ENCODE measurements around the gene ABLIM2.
"Not testable (repeated sequence)": the region's sequence is repeated elsewhere in the genome, so short reads cannot be mapped to it uniquely, and the experiment has no call there.

ABLIM2 gene

GRCh38 chr4:7924163-7924562, 234.4 kb downstream of the ABLIM2 start:
- Histone ChIP-seq H3K79me2 (ENCODE audit: low read length) (no peaks in the 10 kb centered on the region), H3F3A (ENCODE audit: insufficient read depth, low read length) (no peaks in the 10 kb centered on the region), H3K36me3 (replicated peaks; ENCODE audit: insufficient read depth, low read length) (no peaks in the 10 kb centered on the region), H3K9ac (ENCODE audit: low read length) (no peak overlapping the region), H2AFZ (ENCODE audit: low read length) (no peak overlapping the region), H3K4me1 (ENCODE audit: low read length) (no peaks in the 10 kb centered on the region), H3K27ac (ENCODE audit: low read length) (no peak overlapping the region), H3K4me2 (ENCODE audit: low read depth, low read length) (no peak overlapping the region), H4K20me1 (ENCODE audit: insufficient read depth, low read length) (no peaks in the 10 kb centered on the region), H3K4me3 (ENCODE audit: low read length) (no peak overlapping the region), H3K27me3 (replicated peaks; ENCODE audit: insufficient read depth, low read length) (peaks cover 93% of the 10 kb centered on the region), H3K9me2 (replicated peaks; ENCODE audit: insufficient read depth, low read length) (no peaks in the 10 kb centered on the region), H3K9me3 (replicated peaks; ENCODE audit: insufficient read depth, low read length) (no peaks in the 10 kb centered on the region)
- DNase-seq: no peak
- no peak for TF ChIP-seq EZH2phosphoT487 (IDR thresholded peaks at IDR 0.05; ENCODE audit: low read length)
- TF ChIP-seq CTCF (IDR thresholded peaks at IDR 0.05; ENCODE audit: low read length): no peak
- TF ChIP-seq EZH2 (optimal IDR thresholded peaks at IDR 0.05; ENCODE audit: low read depth, low read length): no peak

DNA sequence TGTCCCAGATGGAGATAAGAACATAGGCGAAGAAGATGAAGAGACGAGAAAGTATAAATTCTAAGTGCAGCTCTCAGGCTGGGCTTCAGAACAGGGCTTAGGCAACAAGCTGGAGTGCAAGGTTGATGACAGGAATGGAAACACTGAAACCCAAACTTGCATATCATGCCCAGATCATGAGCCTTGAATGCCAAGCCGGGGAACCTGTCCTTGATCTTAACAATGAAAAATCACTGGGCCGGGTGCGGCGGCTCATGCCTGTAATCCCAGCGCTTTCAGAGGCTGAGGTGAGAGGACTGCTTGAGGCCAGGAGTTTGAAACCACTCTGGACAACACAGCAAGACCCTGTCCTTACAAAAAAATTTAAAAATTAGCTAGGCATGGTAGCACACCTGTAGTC, 236.1 kb downstream of the ABLIM2 start:
- Histone ChIP-seq H3K4me2 (ENCODE audit: low read depth, low read length) (no peak overlapping the region), H3K79me2 (ENCODE audit: low read length) (no peaks in the 10 kb centered on the region), H3K9me3 (replicated peaks; ENCODE audit: insufficient read depth, low read length) (no peaks in the 10 kb centered on the region), H3K9ac (ENCODE audit: low read length) (no peak overlapping the region), H3K27ac (ENCODE audit: low read length) (no peak overlapping the region), H2AFZ (ENCODE audit: low read length) (no peak overlapping the region), H4K20me1 (ENCODE audit: insufficient read depth, low read length) (no peaks in the 10 kb centered on the region), H3K36me3 (replicated peaks; ENCODE audit: insufficient read depth, low read length) (no peaks in the 10 kb centered on the region), H3K4me1 (ENCODE audit: low read length) (no peaks in the 10 kb centered on the region), H3K27me3 (replicated peaks; ENCODE audit: insufficient read depth, low read length) (peaks cover 89% of the 10 kb centered on the region), H3F3A (ENCODE audit: insufficient read depth, low read length) (no peaks in the 10 kb centered on the region), H3K4me3 (ENCODE audit: low read length) (no peak overlapping the region), H3K9me2 (replicated peaks; ENCODE audit: insufficient read depth, low read length) (no peaks in the 10 kb centered on the region)
- TF ChIP-seq CTCF (IDR thresholded peaks at IDR 0.05; ENCODE audit: low read length): no peak
- TF ChIP-seq EZH2 (optimal IDR thresholded peaks at IDR 0.05; ENCODE audit: low read depth, low read length): no peak
- no peak for TF ChIP-seq EZH2phosphoT487 (IDR thresholded peaks at IDR 0.05; ENCODE audit: low read length)
- DNase-seq: no peak

- Histone ChIP-seq H3F3A (ENCODE audit: insufficient read depth, low read length) (no peaks in the 10 kb centered on the region), H3K4me1 (ENCODE audit: low read length) (no peaks in the 10 kb centered on the region), H3K36me3 (replicated peaks; ENCODE audit: insufficient read depth, low read length) (no peaks in the 10 kb centered on the region), H3K4me3 (ENCODE audit: low read length) (no peak overlapping the region), H3K4me2 (ENCODE audit: low read depth, low read length) (no peak overlapping the region), H3K9me2 (replicated peaks; ENCODE audit: insufficient read depth, low read length) (no peaks in the 10 kb centered on the region), H3K9ac (ENCODE audit: low read length) (no peak overlapping the region), H3K9me3 (replicated peaks; ENCODE audit: insufficient read depth, low read length) (no peaks in the 10 kb centered on the region), H4K20me1 (ENCODE audit: insufficient read depth, low read length) (no peaks in the 10 kb centered on the region), H3K27ac (ENCODE audit: low read length) (no peak overlapping the region), H3K27me3 (replicated peaks; ENCODE audit: insufficient read depth, low read length) (peaks cover 88% of the 10 kb centered on the region), H3K79me2 (ENCODE audit: low read length) (no peaks in the 10 kb centered on the region), H2AFZ (ENCODE audit: low read length) (no peak overlapping the region)
- TF ChIP-seq CTCF (IDR thresholded peaks at IDR 0.05; ENCODE audit: low read length) (no peak), EZH2 (optimal IDR thresholded peaks at IDR 0.05; ENCODE audit: low read depth, low read length) (no peak)
- no peak for DNase-seq
Measured at GRCh38 chr4:7918981-7919380, 239.6 kb downstream of the ABLIM2 start.

DNA sequence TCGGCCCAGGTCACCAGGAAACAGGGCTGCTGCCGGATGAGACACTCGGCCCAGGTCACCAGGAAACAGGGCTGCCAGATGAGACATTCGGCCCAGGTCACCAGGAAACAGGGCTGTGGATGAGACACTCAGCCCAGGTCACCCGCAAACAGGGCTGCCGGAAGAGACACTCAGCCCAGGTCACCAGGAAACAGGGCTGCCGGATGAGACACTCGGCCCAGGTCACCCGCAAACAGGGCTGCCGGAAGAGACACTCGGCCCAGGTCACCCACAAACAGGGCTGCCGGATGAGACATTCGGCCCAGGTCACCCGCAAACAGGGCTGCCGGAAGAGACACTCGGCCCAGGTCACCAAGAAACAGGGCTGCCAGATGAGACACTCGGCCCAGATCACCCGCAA, 240.4 kb downstream of the ABLIM2 start:
- not testable (repeated sequence) for H3K27ac ChIP-seq (ENCODE audit: low read length); H3K4me1 ChIP-seq (ENCODE audit: low read length); H3K4me2 ChIP-seq (ENCODE audit: low read depth, low read length); H3K9ac ChIP-seq (ENCODE audit: low read length); DNase-seq; H3K79me2 ChIP-seq (ENCODE audit: low read length); H4K20me1 ChIP-seq (ENCODE audit: insufficient read depth, low read length); H3F3A ChIP-seq (ENCODE audit: insufficient read depth, low read length); H3K9me2 ChIP-seq (replicated peaks; ENCODE audit: insufficient read depth, low read length); H2AFZ ChIP-seq (ENCODE audit: low read length); H3K9me3 ChIP-seq (replicated peaks; ENCODE audit: insufficient read depth, low read length); H3K36me3 ChIP-seq (replicated peaks; ENCODE audit: insufficient read depth, low read length); H3K4me3 ChIP-seq (ENCODE audit: low read length)
- peaks cover 87% of the 10 kb centered on the region for H3K27me3 ChIP-seq (replicated peaks; ENCODE audit: insufficient read depth, low read length)
